SU-DHL-6 (cell line): ENCODE measurements around the gene GPR176.

ENCODE experiments used
- H2AFZ ChIP-seq: fragments of 200-600 bp; sonication (generic); 2 replicates; pipeline ENCODE4 v1.6.1; 2014; ENCODE audit warnings: low read depth, mild to moderate bottlenecking, moderate library complexity, mixed read lengths, antibody characterized with exemption, low read length; ENCODE audit not compliant: severe bottlenecking
- H3F3A ChIP-seq: fragments of 200-600 bp; shearing (Covaris generic); 2 replicates; pipeline ENCODE4 v1.6.0; 2016; ENCODE audit warnings: antibody characterized with exemption, mild to moderate bottlenecking; ENCODE audit not compliant: insufficient read depth
- H3K27ac ChIP-seq: fragments of 200-600 bp; sonication (generic); 2 replicates; pipeline ENCODE4 v1.5.1; 2016; ENCODE audit warnings: low read depth, mild to moderate bottlenecking, low read length, moderate library complexity, mixed read lengths
- H3K27me3 ChIP-seq: fragments of 200-600 bp; sonication (generic), shearing (Covaris generic); 2 replicates; pipeline ENCODE4 v1.6.0; 2014; ENCODE audit warnings: mild to moderate bottlenecking, low read length
- H3K36me3 ChIP-seq: fragments of 200-600 bp; sonication (generic); 2 replicates; pipeline ENCODE4 v1.6.1; 2014; ENCODE audit warnings: mild to moderate bottlenecking, low read length, mixed read lengths
- H3K4me2 ChIP-seq: fragments of 300-600, 200-600 bp; shearing (Covaris generic), sonication (generic); 2 replicates; pipeline ENCODE4 v1.6.0; 2014; ENCODE audit warnings: low read length, low read depth, mild to moderate bottlenecking; ENCODE audit not compliant: poor library complexity, severe bottlenecking
- H3K4me3 ChIP-seq: fragments of 200-600 bp; sonication (generic); 2 replicates; pipeline ENCODE4 v1.5.1; 2014; ENCODE audit warnings: antibody characterized with exemption, low read length, mild to moderate bottlenecking, mixed read lengths; ENCODE audit not compliant: insufficient read depth, poor library complexity, severe bottlenecking
- H3K79me2 ChIP-seq: fragments of 200-600 bp; sonication (generic); 2 replicates; pipeline ENCODE4 v1.6.1; 2014; ENCODE audit warnings: mild to moderate bottlenecking, low read length, moderate library complexity; ENCODE audit not compliant: insufficient read depth
- H3K9ac ChIP-seq: fragments of 200-600 bp; sonication (generic); 2 replicates; pipeline ENCODE4 v1.7.0; 2014; ENCODE audit warnings: mild to moderate bottlenecking, low read length
- H3K9me2 ChIP-seq: fragments of 200-600 bp; sonication (generic); replicated peaks from 2 replicates; pipeline ENCODE4 v1.6.1; 2014; ENCODE audit warnings: low read length; ENCODE audit not compliant: insufficient read depth
- H3K9me3 ChIP-seq: fragments of 200-600 bp; sonication (generic); 2 replicates; pipeline ENCODE4 v1.6.1; 2014; ENCODE audit warnings: low read length, mixed read lengths; ENCODE audit not compliant: insufficient read depth
- H4K20me1 ChIP-seq: fragments of 200-600 bp; sonication (generic); 2 replicates; pipeline ENCODE4 v1.6.1; 2014; ENCODE audit warnings: low read depth, mild to moderate bottlenecking, antibody characterized with exemption, low read length, moderate library complexity, mixed read lengths
- CTCF ChIP-seq: fragments of 200-600 bp; sonication (generic); IDR thresholded peaks from one replicate; pipeline ENCODE4 v1.5.1; 2017; ENCODE audit warnings: antibody characterized with exemption, mild to moderate bottlenecking, low read length, moderate library complexity; ENCODE audit not compliant: insufficient read depth, poor library complexity, severe bottlenecking
- EZH2phosphoT487 ChIP-seq: fragments of 200-600 bp; sonication (generic), shearing (Covaris generic); conservative IDR thresholded peaks from 2 replicates; pipeline ENCODE4 v1.6.1; 2018; ENCODE audit warnings: mild to moderate bottlenecking, antibody characterized with exemption, low read length, moderate library complexity, mixed read lengths

The GPR176 gene

GRCh38 chr15:39767921-39768320 is 152.1 kb downstream of the GPR176 start:
- no peak overlapping the region for H3K4me2 ChIP-seq
- no peak overlapping the region for H3K9ac ChIP-seq
- no peaks in the 10 kb centered on the region for H4K20me1 ChIP-seq
- no peak overlapping the region for H3K4me3 ChIP-seq
- H2AFZ ChIP-seq = no peak overlapping the region
- no peak overlapping the region for H3K27ac ChIP-seq
- H3K9me3 ChIP-seq = no peaks in the 10 kb centered on the region
- TF ChIP-seq CTCF = no peak
- no peaks in the 10 kb centered on the region for H3K9me2 ChIP-seq
- H3K79me2 ChIP-seq = no peaks in the 10 kb centered on the region
- H3K36me3 ChIP-seq = no peaks in the 10 kb centered on the region
- no peaks in the 10 kb centered on the region for H3K27me3 ChIP-seq
- no peaks in the 10 kb centered on the region for H3F3A ChIP-seq

- H3K9me3 ChIP-seq = no peaks in the 10 kb centered on the region
- no peak overlapping the region for H3K4me3 ChIP-seq
- no peaks in the 10 kb centered on the region for H3K36me3 ChIP-seq
- no peak overlapping the region for H3K9ac ChIP-seq
- TF ChIP-seq EZH2phosphoT487 = no peak
- TF ChIP-seq CTCF = no peak
- H3F3A ChIP-seq = no peaks in the 10 kb centered on the region
- no peak overlapping the region for H2AFZ ChIP-seq
- no peak overlapping the region for H3K4me2 ChIP-seq
- no peaks in the 10 kb centered on the region for H4K20me1 ChIP-seq
- H3K9me2 ChIP-seq = no peaks in the 10 kb centered on the region
- no peaks in the 10 kb centered on the region for H3K27me3 ChIP-seq
- H3K79me2 ChIP-seq = no peaks in the 10 kb centered on the region
- H3K27ac ChIP-seq = no peak overlapping the region
Observed at GRCh38 chr15:39761006-39761405, 159.1 kb downstream of the GPR176 start.

GRCh38 chr15:39756806-39757522 is 163.1 kb downstream of the GPR176 start:
- Histone ChIP-seq H3K27me3 (no peaks in the 10 kb centered on the region), H3K9ac (no peak overlapping the region), H3K36me3 (no peaks in the 10 kb centered on the region), H3K9me3 (no peaks in the 10 kb centered on the region), H3K27ac (no peak overlapping the region), H2AFZ (no peak overlapping the region), H3K4me3 (no peak overlapping the region), H3K9me2 (no peaks in the 10 kb centered on the region), H4K20me1 (no peaks in the 10 kb centered on the region), H3K79me2 (no peaks in the 10 kb centered on the region), H3F3A (no peaks in the 10 kb centered on the region), H3K4me2 (no peak overlapping the region)
- peak; percentile 62 for TF ChIP-seq CTCF
- TF ChIP-seq EZH2phosphoT487 = no peak
